Astrocyte of the cerebellum (primary cell): ENCODE measurements around the gene TSPEAR.

Source experiments
- DNase-seq: peaks from one replicate; pipeline ENCODE4 v3.0.0-alpha.2; 2011; ENCODE audit warnings: low read depth
- H3K4me3 ChIP-seq: 2 replicates; pipeline ENCODE4 v1.5.1; 2011; ENCODE audit warnings: mild to moderate bottlenecking, low read depth, low read length, moderate library complexity
- in situ Hi-C: cut with HindIII; loops from 2 replicates; pipeline ENCODE4 v1.10.0; 2017; ENCODE audit warnings: low sequenced_read_pairs
- TF ChIP-seq, protein P1 (sequence below): IDR thresholded peaks from 2 replicates; pipeline ENCODE4 v1.5.1; 2012; ENCODE audit warnings: low read length, low read depth, moderate library complexity, mild to moderate bottlenecking; ENCODE audit errors: missing control alignments

The TSPEAR gene

DNA sequence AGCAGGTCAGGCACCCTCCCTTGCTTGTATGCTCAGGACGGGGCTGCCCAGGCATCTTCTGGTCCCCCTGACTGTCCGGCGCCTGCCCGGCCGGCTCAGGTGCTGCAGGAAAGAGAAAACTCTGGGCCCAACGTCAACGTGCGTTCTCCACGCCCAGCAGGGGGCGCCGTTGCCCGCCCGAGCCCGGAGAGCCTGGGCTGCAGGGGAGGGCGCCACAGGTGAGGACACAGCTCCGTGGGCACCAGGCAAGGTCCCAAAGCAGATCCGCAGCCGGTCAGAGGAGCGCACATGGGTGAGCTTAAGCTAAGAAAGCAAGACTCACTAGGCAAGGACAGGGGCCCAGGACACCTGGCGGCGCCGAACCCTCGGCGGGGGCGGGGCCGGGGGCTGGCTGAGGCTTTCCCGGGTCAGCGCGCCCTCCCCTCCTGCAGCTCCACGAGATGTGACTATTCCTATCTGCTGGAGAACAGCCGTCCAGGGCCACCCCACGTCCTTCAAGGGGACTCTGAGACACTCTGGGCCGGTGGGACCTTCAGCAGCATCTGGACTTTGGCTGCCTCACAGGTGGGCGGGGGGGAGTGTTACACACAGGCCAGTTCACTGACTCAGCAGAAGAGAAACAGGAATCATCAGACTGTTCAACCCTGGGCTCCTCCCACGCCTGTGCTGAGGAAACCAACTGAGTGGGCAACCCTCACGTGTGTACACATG lies 200.7 kb downstream of the TSPEAR start:
- in situ Hi-C loops, result no loop called here
- DNase-seq, result no peak
- H3K4me3 ChIP-seq, result no peak overlapping the region
- TF ChIP-seq, protein P1, sequence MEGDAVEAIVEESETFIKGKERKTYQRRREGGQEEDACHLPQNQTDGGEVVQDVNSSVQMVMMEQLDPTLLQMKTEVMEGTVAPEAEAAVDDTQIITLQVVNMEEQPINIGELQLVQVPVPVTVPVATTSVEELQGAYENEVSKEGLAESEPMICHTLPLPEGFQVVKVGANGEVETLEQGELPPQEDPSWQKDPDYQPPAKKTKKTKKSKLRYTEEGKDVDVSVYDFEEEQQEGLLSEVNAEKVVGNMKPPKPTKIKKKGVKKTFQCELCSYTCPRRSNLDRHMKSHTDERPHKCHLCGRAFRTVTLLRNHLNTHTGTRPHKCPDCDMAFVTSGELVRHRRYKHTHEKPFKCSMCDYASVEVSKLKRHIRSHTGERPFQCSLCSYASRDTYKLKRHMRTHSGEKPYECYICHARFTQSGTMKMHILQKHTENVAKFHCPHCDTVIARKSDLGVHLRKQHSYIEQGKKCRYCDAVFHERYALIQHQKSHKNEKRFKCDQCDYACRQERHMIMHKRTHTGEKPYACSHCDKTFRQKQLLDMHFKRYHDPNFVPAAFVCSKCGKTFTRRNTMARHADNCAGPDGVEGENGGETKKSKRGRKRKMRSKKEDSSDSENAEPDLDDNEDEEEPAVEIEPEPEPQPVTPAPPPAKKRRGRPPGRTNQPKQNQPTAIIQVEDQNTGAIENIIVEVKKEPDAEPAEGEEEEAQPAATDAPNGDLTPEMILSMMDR, result peak; percentile 61

DNA sequence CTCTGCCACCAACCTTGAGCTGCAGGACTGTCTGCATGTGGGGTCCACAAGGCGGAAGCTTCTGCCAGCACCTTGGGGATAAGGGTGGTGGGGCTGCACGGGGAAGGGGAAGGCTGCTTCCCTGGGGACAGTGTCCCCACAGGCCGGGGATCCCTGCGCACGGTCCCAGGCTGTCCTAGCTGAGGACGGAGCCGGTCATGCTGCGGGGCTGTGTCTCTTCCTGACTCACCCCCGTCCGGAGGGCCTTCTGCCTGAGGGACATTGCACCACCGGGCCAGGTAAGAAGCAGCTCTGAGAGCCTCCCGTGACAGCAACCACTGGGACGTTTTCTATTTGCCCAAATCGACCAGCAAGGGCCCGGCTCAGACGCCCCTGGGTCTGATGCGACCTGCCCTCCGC lies 201.3 kb downstream of the TSPEAR start:
- no peak overlapping the region for H3K4me3 ChIP-seq
- TF ChIP-seq, protein P1, result no peak
- DNase-seq, result no peak
- in situ Hi-C loops, result no loop called here

DNA sequence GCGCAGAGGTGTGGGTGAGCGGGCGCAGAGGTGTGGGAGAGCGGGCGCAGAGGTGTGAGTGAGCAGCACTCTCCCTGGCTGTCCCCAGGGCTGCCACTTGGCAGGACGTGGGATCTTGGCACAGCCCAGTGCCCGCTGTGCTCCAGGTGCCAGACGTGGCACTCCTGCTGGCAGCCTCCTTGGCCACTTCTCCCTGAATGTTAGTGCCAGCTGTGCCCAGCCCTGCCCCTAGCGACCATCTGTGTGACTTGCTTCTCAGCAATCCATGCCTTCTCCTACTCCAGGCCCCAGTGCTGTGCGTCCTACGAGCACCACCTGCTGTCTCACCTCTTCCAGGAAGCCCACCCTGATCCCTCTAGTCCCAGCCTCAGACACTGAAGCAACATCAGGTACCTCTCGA lies 201.8 kb downstream of the TSPEAR start:
- no peak for DNase-seq
- TF ChIP-seq, protein P1, result peak; percentile 9
- in situ Hi-C loops, result no loop called here
- H3K4me3 ChIP-seq, result no peak overlapping the region

DNA sequence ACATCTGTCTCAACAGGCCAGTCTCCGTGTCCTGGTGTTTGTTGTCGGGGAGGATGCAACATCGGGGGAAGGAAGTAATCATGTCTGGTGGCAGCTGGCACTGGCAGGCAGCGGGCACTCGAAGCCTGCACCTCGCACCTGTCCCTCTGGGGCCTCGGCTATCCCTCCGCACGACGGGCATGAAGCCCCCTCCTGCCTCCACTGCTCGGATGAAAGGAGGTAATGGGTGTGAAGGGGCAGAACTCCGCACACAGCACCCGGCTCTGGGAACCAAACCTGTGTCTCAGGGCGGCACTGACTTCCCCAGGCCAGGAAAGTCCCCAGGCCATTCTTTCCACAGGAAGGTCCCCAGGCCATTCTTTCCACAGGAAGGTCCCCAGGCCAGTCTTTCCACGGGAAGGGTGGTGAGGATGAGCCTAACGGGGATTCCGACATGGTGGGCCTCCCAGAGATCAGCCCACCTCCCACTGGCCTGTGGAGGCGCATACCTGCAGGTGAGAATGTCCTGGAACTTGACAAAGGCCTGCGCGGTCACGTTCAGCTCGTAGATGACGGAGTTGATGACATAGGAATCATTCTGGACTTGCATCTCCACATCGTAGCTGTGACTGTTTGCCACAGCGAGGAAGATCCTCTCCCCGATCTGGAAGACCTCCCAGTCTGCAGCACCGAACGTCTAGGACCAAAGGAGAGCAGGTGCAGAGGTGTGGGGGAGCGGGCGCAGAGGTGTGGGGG lies 202.5 kb downstream of the TSPEAR start:
- H3K4me3 ChIP-seq, result no peak overlapping the region
- in situ Hi-C loops, result no loop called here
- TF ChIP-seq, protein P1, result no peak
- DNase-seq, result no peak

DNA sequence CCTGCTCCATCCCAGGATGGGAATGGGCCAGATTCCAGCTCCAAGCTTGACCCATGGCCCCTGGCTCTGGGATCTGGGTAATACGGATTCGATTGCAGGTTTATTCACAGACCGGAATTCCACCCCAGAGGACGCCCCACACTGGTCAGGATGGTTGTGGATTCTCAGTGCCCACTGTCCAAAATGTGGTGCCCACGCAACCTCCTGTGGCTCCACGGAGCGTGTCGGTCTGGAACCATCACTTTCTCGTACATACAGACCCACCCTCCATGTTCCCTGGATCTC lies 203.0 kb downstream of the TSPEAR start:
- DNase-seq, result no peak
- TF ChIP-seq, protein P1, result no peak
- no peak overlapping the region for H3K4me3 ChIP-seq
- in situ Hi-C loops, result no loop called here

DNA sequence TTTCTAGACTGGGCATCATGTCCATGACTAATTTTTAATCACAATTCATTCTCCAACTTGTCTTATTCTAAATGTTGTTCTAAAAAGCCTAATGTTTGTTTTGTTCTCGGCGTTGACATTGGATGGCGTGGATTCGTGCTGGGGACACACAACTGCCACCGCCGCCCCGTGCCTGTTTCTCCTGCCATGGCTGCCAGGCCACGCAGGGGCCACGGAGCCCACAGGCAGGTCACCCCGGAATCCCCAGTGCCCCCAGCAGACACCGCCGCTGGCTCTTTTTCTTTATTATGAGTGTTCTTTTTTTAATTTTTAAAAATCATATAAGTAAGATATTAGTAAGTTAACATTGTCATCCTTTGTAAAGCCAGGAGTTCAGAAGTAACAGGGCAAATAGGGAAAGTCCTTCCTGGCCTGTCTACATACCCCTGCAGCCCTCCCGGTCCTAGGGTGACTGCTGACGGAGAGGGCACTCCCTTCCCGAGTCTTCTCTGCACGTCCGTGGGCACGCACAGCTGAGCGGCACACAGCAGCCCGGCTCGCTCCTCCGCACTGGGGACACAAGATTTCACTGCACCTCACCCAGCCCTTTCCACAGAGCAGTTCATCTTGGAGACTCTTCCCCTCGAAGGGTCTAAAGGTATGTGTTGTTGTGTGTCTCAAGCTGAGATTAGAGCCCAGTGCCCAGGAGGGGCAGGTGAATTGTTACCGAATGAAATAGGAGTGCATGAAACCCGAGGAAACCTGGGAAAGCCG lies 203.5 kb downstream of the TSPEAR start:
- TF ChIP-seq, protein P1, result no peak
- in situ Hi-C loops, result no loop called here
- H3K4me3 ChIP-seq, result no peak overlapping the region
- no peak for DNase-seq
